GM21529 (cell line): ENCODE measurements around the gene TPI1.

ENCODE experiments used
- ATAC-seq: cut with Tn5 transposase; IDR thresholded peaks from one replicate; pipeline ENCODE4 v1.9.1; 2021; ENCODE audit not compliant: unreplicated experiment

TPI1 gene

GRCh38 chr12:6828781-6829535, 38.4 kb upstream of the TPI1 start:
- ATAC-seq = no peak

GRCh38 chr12:6829536-6830220, 37.7 kb upstream of the TPI1 start:
- ATAC-seq = no peak

- no peak for ATAC-seq
These were observed 36.9 kb upstream of the TPI1 start for GRCh38 chr12:6830286-6830890.

GRCh38 chr12:6830999-6831398, 36.3 kb upstream of the TPI1 start:
- ATAC-seq = no peak

- no peak for ATAC-seq
These were observed 35.8 kb upstream of the TPI1 start for GRCh38 chr12:6831450-6831995.

GRCh38 chr12:6832125-6832524, 35.2 kb upstream of the TPI1 start:
- no peak for ATAC-seq

- no peak for ATAC-seq
These were observed 34.0 kb upstream of the TPI1 start for GRCh38 chr12:6833189-6833890.

- ATAC-seq = no peak
These were observed 33.1 kb upstream of the TPI1 start for GRCh38 chr12:6834254-6834653.

GRCh38 chr12:6834873-6835272, 32.5 kb upstream of the TPI1 start:
- no peak for ATAC-seq

GRCh38 chr12:6836851-6837250, 30.5 kb upstream of the TPI1 start:
- no peak for ATAC-seq

- ATAC-seq = no peak
These were observed 29.8 kb upstream of the TPI1 start for GRCh38 chr12:6837370-6838060.

- no peak for ATAC-seq
These were observed 28.5 kb upstream of the TPI1 start for GRCh38 chr12:6838854-6839253.

GRCh38 chr12:6839482-6840201, 27.7 kb upstream of the TPI1 start:
- ATAC-seq = peak; percentile 85

GRCh38 chr12:6840330-6840729, 27.0 kb upstream of the TPI1 start:
- ATAC-seq = no peak

GRCh38 chr12:6840761-6841515, 26.4 kb upstream of the TPI1 start, which contains the start of gene GNB3:
Gene GNB3, plus strand, starts transcription at chr12:6840925. Its CDS starts 363 bp downstream, at chr12:6841288.
- ATAC-seq = no peak

GRCh38 chr12:6842075-6842474, 25.3 kb upstream of the TPI1 start:
- ATAC-seq = no peak

- no peak for ATAC-seq
These were observed 24.0 kb upstream of the TPI1 start for GRCh38 chr12:6843118-6843902.

GRCh38 chr12:6845395-6845794, 21.9 kb upstream of the TPI1 start:
- ATAC-seq = no peak
